Liver (tissue), 9 donors: Measurements from ENCODE around the gene LRRC49. TPM values are rescaled to one million over a fixed set of nuclear protein-coding genes. Genes with fewer than 3 reads are reported as not detected.

Experiments
- DNase-seq: peaks from one replicate; pipeline ENCODE4 v3.0.0-alpha.2; 2017; ENCODE audit warnings: low spot score
- H3K27ac ChIP-seq, 2 donors: one replicate each; pipeline ENCODE4 v1.7.0; 2013; ENCODE audit warnings: inconsistent platforms in 2 of 2, low read length in 2 of 2, control low read depth in 1 of 2, low read depth in 1 of 2, mild to moderate bottlenecking in 1 of 2
- H3K27me3 ChIP-seq, 4 donors: one replicate each; pipeline versions ENCODE4 v1.6.1 to v1.7.0; 2013; ENCODE audit warnings: low read length in 3 of 4, inconsistent platforms in 1 of 4, mild to moderate bottlenecking in 1 of 4, moderate library complexity in 1 of 4; ENCODE audit not compliant: control insufficient read depth in 4 of 4, insufficient read depth in 4 of 4
- H3K36me3 ChIP-seq, 4 donors: one replicate each; pipeline versions ENCODE4 v1.6.1 to v1.7.0; 2013; ENCODE audit warnings: low read length in 3 of 4, mild to moderate bottlenecking in 3 of 4, low read depth in 1 of 4, moderate library complexity in 1 of 4; ENCODE audit not compliant: control insufficient read depth in 4 of 4, insufficient read depth in 3 of 4
- H3K4me1 ChIP-seq, 4 donors: one replicate each; pipeline versions ENCODE4 v1.6.1 to v1.7.0; 2013; ENCODE audit warnings: low read length in 3 of 4, mild to moderate bottlenecking in 3 of 4, moderate library complexity in 1 of 4; ENCODE audit not compliant: control insufficient read depth in 4 of 4, insufficient read depth in 4 of 4
- H3K4me3 ChIP-seq, 3 donors: one replicate each; pipeline versions ENCODE4 v1.6.1 to v1.7.0; 2013; ENCODE audit warnings: low read length in 3 of 3, control low read depth in 1 of 3, low read depth in 1 of 3, mild to moderate bottlenecking in 1 of 3
- H3K9ac ChIP-seq, 2 donors: one replicate each; pipeline ENCODE4 v1.7.0; 2013; ENCODE audit warnings: low read length in 2 of 2, mild to moderate bottlenecking in 2 of 2, moderate library complexity in 2 of 2, control low read depth in 1 of 2, low read depth in 1 of 2
- H3K9me3 ChIP-seq, 4 donors: one replicate each; pipeline versions ENCODE4 v1.6.1 to v1.7.0; 2013; ENCODE audit warnings: low read length in 3 of 4; ENCODE audit not compliant: control insufficient read depth in 4 of 4
- EGR1 ChIP-seq, 2 donors: IDR thresholded peaks; 2 replicates each; pipeline ENCODE4 v1.6.1; 2016 to 2018; ENCODE audit warnings: antibody characterized with exemption in 2 of 2, low read depth in 2 of 2
- FOXA1 ChIP-seq: IDR thresholded peaks from 2 replicates; pipeline ENCODE4 v1.6.1; 2016; ENCODE audit warnings: antibody characterized with exemption
- FOXA2 ChIP-seq: IDR thresholded peaks from 2 replicates; pipeline ENCODE4 v1.6.1; 2016; ENCODE audit warnings: antibody characterized with exemption
- GABPA ChIP-seq, 2 donors: IDR thresholded peaks in 1 of 2; conservative IDR thresholded peaks in 1 of 2; 2 replicates each; pipeline ENCODE4 v1.6.1; 2016; ENCODE audit warnings: antibody characterized with exemption in 2 of 2, mild to moderate bottlenecking in 1 of 2, moderate library complexity in 1 of 2
- HNF4A ChIP-seq, 2 donors: conservative IDR thresholded peaks; 2 replicates each; pipeline ENCODE4 v1.6.1; 2016; ENCODE audit warnings: antibody characterized with exemption in 2 of 2, mild to moderate bottlenecking in 2 of 2
- HNF4G ChIP-seq: IDR thresholded peaks from 2 replicates; pipeline ENCODE4 v1.6.1; 2016; ENCODE audit warnings: antibody characterized with exemption
- JUND ChIP-seq, 2 donors: IDR thresholded peaks; 2 replicates each; pipeline ENCODE4 v1.6.1; 2016; ENCODE audit warnings: antibody characterized with exemption in 2 of 2
- NR2F2 ChIP-seq: IDR thresholded peaks from 2 replicates; pipeline ENCODE4 v1.6.1; 2016; ENCODE audit warnings: antibody characterized with exemption
- RAD21 ChIP-seq, 2 donors: IDR thresholded peaks; 2 replicates each; pipeline ENCODE4 v1.6.1; 2016; ENCODE audit warnings: antibody characterized with exemption in 2 of 2, mild to moderate bottlenecking in 2 of 2
- RXRA ChIP-seq, 2 donors: IDR thresholded peaks; 2 replicates each; pipeline ENCODE4 v1.6.1; 2017 to 2018; ENCODE audit warnings: antibody characterized with exemption in 2 of 2, mild to moderate bottlenecking in 1 of 2
- TAF1 ChIP-seq: conservative IDR thresholded peaks from 2 replicates; pipeline ENCODE4 v1.6.1; 2016; ENCODE audit warnings: antibody characterized with exemption, mild to moderate bottlenecking
- YY1 ChIP-seq: IDR thresholded peaks from 2 replicates; pipeline ENCODE4 v1.6.1; 2016; ENCODE audit warnings: antibody characterized with exemption, mild to moderate bottlenecking
- WGBS: extraction: QIAGEN DNeasy Blood & Tissue Kit; methylation state at CpG from one replicate; pipeline ENCODE4 v1.1.7; 2013; 5-methylcytosine and 5-hydroxymethylcytosine counted together
- polyA plus RNA-seq, 2 donors: library from polyadenylated mRNA; stranded (reverse) in 1 of 2; unstranded in 1 of 2; fragments of 200-250 nt in 1 of 2; fragments of >200 nt in 1 of 2; fragmentation: Nextera tagmentation in 1 of 2; extraction: Ambion mirVana in 1 of 2; gene quantifications; one replicate each; pipeline versions ENCODE4 v1.2.1 to v1.2.3, GENCODE V29; 2013 to 2015
- total RNA-seq, 2 donors: library from RNA; depleted of rRNA; stranded (reverse); fragments of >200 nt; gene quantifications; one replicate each; pipeline ENCODE4 v1.2.3, GENCODE V29; 2014
- TF ChIP-seq, protein P1 (sequence below): fragments of 150-350 bp; IDR thresholded peaks from 2 replicates; pipeline ENCODE4 v1.5.1; 2017; ENCODE audit warnings: improper control_type of control experiment, low read depth, low read length; ENCODE audit not compliant: missing input control
- TF ChIP-seq, protein P2 (sequence below): IDR thresholded peaks from 2 replicates; pipeline ENCODE4 v1.6.1; 2016; ENCODE audit warnings: antibody characterized with exemption
- TF ChIP-seq, protein P3 (sequence below): IDR thresholded peaks from 2 replicates; pipeline ENCODE4 v1.6.1; 2016; ENCODE audit warnings: antibody characterized with exemption
- TF ChIP-seq, protein P4 (sequence below): IDR thresholded peaks from 2 replicates; pipeline ENCODE4 v1.6.1; 2016; ENCODE audit warnings: antibody characterized with exemption
- TF ChIP-seq, protein P5 (sequence below): IDR thresholded peaks from 2 replicates; pipeline ENCODE4 v1.6.1; 2016; ENCODE audit warnings: antibody characterized with exemption, mild to moderate bottlenecking
- donor health status: healthy.
- donor health status: healthy.
- donor health status: healthy.
- donor health status: healthy.
- donor health status: healthy.

Gene LRRC49
- total and polyA plus RNA-seq, 4 donors: 0.20 to 1.1 (median 0.31) TPM

DNA sequence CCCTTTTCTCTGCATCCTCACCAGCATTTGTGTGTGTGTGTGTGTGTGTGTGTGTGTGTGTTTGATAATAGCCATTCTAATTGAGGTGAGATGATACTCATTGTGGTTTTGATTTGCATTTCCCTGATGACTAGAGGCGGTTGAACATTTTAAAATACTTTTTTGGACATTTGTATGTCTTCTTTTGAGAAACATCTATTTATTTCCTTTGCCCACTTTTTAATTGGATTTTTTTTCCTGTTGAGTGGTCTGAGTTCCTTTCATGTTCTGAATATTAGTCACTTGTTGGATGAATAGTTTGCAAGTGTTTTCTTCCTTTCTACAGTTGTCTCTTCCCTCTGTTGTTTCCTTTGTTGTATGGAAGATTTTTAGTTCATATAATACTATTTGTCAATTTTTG, 168.4 kb downstream of the LRRC49 start:
- 67% methylated on average over 1 of the region's 1 CpG for WGBS
- Histone ChIP-seq H3K27ac (no peak overlapping the region), H3K27me3 (no peaks in the 10 kb centered on the region), H3K9me3 (peaks cover 0 to 3% (median 0%) of the 10 kb centered on the region in 4 donors), H3K36me3 (no peaks in the 10 kb centered on the region), H3K4me1 (no peaks in the 10 kb centered on the region), H3K9ac (no peak overlapping the region), H3K4me3 (no peak overlapping the region)
- no peak for DNase-seq
- TF ChIP-seq RAD21 (IDR thresholded peaks at IDR 0.05): no peak
- TF ChIP-seq, protein P1, sequence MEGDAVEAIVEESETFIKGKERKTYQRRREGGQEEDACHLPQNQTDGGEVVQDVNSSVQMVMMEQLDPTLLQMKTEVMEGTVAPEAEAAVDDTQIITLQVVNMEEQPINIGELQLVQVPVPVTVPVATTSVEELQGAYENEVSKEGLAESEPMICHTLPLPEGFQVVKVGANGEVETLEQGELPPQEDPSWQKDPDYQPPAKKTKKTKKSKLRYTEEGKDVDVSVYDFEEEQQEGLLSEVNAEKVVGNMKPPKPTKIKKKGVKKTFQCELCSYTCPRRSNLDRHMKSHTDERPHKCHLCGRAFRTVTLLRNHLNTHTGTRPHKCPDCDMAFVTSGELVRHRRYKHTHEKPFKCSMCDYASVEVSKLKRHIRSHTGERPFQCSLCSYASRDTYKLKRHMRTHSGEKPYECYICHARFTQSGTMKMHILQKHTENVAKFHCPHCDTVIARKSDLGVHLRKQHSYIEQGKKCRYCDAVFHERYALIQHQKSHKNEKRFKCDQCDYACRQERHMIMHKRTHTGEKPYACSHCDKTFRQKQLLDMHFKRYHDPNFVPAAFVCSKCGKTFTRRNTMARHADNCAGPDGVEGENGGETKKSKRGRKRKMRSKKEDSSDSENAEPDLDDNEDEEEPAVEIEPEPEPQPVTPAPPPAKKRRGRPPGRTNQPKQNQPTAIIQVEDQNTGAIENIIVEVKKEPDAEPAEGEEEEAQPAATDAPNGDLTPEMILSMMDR: no peak
- TF ChIP-seq JUND (IDR thresholded peaks at IDR 0.05): no peak
- TF ChIP-seq HNF4G: no peak
- no peak for TF ChIP-seq EGR1 (IDR thresholded peaks at IDR 0.05; ENCODE audit: low read depth in 2 of 2)
- no peak for TF ChIP-seq NR2F2
- no peak for TF ChIP-seq HNF4A (conservative IDR thresholded peaks at IDR 0.05)

DNA sequence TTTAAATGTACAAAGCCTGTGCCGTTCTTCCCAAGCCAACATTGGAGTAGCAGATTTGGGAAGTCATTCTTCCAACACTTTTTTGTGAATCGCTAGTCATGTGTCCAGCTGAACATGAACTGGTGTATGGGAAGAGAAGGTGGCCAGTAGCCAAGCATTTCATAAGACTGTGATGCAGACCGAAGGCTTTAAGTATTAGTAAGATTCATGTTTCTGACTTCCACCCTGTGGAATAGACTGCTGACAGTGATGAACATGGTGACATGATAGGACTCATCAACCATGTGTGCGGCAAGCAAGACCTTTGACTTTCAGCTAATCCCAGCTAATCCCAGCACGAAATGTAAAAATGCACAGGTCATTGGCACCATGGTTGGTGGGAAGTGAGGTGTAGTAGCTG, 174.4 kb downstream of the LRRC49 start:
- Histone ChIP-seq H3K4me3 (no peak overlapping the region), H3K36me3 (no peaks in the 10 kb centered on the region)
- WGBS: 84% methylated on average over 5 of the region's 5 CpGs

More for the DNA sequence above, 174.4 kb downstream of the LRRC49 start:
- Histone ChIP-seq H3K27me3 (no peaks in the 10 kb centered on the region), H3K9ac (no peak overlapping the region), H3K4me1 (no peaks in the 10 kb centered on the region), H3K27ac (no peak overlapping the region), H3K9me3 (no peaks in the 10 kb centered on the region)
- TF ChIP-seq HNF4G (no peak), GABPA (IDR thresholded peaks at IDR 0.05 in 1 of 2, conservative IDR thresholded peaks at IDR 0.05 in 1 of 2) (no peak), YY1 (no peak), EGR1 (IDR thresholded peaks at IDR 0.05; ENCODE audit: low read depth in 2 of 2) (no peak), FOXA1 (no peak), RXRA (IDR thresholded peaks at IDR 0.05) (no peak), HNF4A (conservative IDR thresholded peaks at IDR 0.05) (no peak), TAF1 (no peak), RAD21 (IDR thresholded peaks at IDR 0.05) (no peak), FOXA2 (no peak)
- TF ChIP-seq, protein P2, sequence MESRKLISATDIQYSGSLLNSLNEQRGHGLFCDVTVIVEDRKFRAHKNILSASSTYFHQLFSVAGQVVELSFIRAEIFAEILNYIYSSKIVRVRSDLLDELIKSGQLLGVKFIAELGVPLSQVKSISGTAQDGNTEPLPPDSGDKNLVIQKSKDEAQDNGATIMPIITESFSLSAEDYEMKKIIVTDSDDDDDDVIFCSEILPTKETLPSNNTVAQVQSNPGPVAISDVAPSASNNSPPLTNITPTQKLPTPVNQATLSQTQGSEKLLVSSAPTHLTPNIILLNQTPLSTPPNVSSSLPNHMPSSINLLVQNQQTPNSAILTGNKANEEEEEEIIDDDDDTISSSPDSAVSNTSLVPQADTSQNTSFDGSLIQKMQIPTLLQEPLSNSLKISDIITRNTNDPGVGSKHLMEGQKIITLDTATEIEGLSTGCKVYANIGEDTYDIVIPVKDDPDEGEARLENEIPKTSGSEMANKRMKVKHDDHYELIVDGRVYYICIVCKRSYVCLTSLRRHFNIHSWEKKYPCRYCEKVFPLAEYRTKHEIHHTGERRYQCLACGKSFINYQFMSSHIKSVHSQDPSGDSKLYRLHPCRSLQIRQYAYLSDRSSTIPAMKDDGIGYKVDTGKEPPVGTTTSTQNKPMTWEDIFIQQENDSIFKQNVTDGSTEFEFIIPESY: no peak
- TF ChIP-seq, protein P3, sequence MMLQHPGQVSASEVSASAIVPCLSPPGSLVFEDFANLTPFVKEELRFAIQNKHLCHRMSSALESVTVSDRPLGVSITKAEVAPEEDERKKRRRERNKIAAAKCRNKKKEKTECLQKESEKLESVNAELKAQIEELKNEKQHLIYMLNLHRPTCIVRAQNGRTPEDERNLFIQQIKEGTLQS: no peak
- TF ChIP-seq, protein P4, sequence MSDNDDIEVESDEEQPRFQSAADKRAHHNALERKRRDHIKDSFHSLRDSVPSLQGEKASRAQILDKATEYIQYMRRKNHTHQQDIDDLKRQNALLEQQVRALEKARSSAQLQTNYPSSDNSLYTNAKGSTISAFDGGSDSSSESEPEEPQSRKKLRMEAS: no peak
- TF ChIP-seq, protein P1: no peak
- TF ChIP-seq, protein P5, sequence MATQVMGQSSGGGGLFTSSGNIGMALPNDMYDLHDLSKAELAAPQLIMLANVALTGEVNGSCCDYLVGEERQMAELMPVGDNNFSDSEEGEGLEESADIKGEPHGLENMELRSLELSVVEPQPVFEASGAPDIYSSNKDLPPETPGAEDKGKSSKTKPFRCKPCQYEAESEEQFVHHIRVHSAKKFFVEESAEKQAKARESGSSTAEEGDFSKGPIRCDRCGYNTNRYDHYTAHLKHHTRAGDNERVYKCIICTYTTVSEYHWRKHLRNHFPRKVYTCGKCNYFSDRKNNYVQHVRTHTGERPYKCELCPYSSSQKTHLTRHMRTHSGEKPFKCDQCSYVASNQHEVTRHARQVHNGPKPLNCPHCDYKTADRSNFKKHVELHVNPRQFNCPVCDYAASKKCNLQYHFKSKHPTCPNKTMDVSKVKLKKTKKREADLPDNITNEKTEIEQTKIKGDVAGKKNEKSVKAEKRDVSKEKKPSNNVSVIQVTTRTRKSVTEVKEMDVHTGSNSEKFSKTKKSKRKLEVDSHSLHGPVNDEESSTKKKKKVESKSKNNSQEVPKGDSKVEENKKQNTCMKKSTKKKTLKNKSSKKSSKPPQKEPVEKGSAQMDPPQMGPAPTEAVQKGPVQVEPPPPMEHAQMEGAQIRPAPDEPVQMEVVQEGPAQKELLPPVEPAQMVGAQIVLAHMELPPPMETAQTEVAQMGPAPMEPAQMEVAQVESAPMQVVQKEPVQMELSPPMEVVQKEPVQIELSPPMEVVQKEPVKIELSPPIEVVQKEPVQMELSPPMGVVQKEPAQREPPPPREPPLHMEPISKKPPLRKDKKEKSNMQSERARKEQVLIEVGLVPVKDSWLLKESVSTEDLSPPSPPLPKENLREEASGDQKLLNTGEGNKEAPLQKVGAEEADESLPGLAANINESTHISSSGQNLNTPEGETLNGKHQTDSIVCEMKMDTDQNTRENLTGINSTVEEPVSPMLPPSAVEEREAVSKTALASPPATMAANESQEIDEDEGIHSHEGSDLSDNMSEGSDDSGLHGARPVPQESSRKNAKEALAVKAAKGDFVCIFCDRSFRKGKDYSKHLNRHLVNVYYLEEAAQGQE: no peak
- DNase-seq: no peak
